COR-L47 (cell line): Measurements from ENCODE around the gene PTGES2.
"Not testable (repeated sequence)": the region's sequence is repeated elsewhere in the genome, so short reads cannot be mapped to it uniquely, and the experiment has no call there.

Source experiments
- DNase-seq: peaks from one replicate; lab custom pipeline; 2025; lab: John Stamatoyannopoulos, UW

The PTGES2 gene

DNA sequence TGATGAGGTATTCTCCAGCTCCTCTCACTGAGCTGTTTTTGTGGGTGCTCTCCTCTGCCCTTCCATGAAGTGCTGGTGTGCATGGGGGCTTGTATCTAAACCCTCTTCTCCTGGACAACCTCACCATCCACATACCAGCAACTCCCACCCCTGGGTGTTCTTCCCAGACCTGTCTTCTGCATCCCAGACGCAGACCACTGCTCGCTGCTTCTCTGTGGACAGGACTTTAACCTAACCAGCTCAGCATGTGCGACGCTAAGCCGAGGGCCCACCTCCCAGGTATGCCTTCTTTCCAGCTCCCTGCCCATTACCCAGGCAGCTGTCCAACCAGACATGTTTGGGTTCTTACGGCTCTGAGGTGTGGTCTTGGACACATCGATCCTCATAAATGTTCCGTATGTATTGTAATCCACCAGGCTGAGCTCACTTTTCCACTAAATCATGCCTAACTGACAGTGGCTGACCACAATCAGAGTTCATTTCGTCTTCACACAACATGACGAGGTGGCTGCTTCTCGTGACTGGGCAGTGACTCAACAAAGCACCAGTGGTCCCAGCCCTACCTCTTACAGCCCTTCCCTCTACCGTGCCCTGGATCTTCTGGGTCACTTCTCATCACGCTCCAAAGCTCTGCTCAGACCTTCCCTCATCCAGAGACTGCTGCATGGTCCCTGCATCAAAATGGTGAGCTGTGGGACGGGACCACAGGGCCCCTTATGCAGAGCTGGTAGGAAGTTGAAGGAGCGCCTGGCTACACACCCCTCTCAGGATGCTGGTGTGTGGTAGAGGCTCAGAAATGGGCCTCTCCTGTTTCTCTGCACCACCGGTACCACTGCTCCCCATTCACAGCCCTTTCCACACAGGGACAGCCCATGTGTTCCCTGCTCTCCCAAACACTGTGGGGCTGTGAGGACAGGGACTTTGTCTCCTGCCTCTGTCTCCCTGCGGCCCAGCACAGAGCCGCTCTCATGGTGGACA lies 9.6 kb upstream of the PTGES2 start:
- no peak for DNase-seq

DNA sequence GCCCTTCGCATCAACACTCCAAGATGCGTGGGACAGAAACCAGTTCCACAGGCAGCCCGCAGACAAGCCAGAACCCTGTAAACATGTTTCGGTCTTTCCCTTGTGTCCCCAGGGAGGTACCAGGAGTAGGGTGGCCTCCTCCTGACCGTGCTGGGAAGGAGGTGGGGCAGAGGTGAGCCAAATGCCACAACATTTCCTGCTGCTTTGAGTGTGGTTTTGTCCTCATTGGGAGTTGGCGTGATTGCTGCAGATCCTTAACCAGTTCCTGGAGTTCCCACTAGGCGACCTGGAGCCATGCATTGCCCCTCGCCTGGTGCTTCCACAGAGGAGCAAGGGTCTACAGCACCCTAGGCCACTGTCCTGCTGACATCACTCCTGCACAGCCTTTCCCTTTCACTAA lies 8.0 kb upstream of the PTGES2 start:
- not testable (repeated sequence) for DNase-seq

DNA sequence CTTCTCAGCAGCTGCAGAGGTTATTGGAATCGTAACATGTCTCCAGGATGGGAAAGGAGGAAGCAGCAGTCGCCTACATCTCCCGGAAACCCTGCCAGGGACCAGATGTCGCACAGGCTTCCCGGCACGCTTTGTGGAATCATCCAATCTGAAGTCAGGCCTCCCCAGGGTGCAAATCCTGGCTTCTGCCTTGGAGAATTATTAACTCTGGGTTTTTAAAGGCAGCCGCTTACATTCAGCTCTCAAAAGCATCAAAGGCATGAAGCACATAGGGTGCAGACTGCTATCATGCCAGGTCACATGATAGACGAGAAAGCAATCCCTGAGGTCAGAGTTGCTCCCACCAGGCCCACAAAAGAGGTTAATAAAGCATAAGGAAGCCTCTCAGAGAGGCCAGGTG lies 4.6 kb upstream of the PTGES2 start:
- DNase-seq, result peak; percentile 18

DNA sequence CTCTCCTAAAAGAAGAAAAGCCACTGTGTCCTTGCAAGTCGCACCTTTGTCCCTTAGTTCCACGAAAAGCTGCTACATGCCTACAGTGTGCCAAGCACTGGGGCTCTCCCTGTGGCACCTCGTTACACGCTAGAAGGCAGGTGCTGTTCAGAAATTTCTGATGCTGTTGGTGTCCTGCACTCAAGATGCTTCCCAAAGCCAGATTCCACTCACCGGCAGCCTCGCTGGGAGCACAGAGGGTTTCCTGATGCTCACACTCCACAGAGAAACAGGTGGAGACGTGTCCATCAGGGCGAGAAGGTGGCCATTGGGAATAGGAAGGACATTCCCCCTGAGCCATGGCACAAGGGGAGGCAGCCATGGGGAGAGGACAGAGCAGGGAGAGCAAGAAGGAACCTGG lies 3.8 kb upstream of the PTGES2 start:
- DNase-seq, result not testable (repeated sequence)

DNA sequence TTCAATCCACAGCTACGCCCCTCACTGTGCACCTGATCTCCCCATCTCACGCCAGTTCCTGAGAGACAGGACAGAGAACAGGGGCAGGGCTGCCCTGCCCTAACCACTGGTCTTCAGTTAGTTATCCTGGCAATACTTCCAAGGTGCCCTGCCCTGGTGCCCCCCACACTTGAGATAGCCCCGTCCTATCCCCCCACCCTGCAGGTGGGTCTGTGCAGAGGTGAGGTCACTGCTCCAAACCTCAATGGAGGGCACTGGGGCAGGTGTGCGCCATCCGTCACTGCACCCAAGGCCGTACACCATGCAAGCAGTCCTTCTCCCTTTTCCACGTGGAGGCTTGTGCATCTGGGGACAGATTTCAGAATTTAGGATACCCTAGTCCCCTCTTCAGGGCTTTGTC lies 3.1 kb upstream of the PTGES2 start:
- DNase-seq, result not testable (repeated sequence)

DNA sequence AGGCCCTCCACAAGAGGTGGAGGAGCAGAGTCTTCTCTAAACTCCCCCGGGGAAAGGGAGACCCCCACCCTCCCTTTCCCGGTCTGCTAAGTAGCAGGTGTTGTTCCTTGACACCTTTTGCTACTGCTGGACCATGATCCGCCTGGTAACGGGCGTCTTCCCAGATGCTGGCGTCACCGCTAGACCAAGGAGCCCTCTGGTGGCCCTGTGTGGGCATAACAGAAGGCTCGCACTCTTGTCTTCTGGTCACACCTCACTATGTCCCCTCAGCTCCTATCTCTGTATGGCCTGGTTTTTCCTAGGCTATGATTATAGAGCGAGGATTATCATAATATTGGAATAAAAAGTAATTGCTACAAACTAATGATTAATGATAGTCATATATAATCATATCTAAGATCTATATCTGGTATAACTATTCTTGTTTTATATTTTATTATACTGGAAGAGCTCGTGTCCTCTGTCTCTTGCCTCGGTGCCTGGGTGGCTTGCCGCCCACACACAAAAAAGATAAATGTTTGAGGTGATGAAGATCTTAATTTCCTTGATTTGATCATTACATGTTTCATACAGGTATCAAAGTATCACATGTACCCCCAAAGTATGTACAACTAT lies 2.6 kb upstream of the PTGES2 start:
- not testable (repeated sequence) for DNase-seq

DNA sequence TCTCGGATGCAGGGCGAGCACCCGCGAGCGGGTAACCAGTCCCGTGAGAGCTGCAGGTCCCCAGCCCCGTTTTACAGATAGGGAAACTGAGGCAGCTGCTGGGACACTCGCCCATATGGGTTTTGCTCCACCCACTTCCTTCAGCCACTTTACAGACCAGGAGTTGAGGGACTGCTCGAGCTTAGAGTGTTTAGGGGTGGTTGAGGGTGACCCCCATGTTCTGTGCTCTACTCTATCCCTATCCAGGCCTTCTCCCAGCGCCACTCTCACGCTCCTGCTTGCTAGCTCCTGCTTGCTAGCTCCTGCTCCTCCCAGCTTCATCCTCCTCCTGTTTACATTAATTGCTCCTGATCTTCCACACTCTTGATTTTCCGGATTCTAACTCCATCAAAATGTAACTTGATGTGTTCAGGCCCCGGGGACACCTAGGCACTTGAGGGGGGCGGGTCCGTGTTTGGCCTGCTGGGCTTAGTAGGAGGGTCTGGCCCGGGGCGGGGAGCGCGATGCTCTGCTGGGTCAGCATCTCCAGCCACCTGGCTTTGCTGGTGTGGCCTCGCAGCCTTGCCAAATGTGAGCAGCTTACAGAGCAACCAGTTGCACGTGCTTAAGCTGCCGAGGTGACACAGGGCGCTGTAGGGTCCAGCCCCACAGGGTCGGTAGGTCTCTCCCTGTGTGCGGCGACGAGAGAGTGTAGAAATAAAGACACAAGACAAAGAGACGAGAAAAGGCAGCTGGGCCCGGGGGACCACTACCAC lies 1.5 kb upstream of the PTGES2 start:
- no peak for DNase-seq

DNA sequence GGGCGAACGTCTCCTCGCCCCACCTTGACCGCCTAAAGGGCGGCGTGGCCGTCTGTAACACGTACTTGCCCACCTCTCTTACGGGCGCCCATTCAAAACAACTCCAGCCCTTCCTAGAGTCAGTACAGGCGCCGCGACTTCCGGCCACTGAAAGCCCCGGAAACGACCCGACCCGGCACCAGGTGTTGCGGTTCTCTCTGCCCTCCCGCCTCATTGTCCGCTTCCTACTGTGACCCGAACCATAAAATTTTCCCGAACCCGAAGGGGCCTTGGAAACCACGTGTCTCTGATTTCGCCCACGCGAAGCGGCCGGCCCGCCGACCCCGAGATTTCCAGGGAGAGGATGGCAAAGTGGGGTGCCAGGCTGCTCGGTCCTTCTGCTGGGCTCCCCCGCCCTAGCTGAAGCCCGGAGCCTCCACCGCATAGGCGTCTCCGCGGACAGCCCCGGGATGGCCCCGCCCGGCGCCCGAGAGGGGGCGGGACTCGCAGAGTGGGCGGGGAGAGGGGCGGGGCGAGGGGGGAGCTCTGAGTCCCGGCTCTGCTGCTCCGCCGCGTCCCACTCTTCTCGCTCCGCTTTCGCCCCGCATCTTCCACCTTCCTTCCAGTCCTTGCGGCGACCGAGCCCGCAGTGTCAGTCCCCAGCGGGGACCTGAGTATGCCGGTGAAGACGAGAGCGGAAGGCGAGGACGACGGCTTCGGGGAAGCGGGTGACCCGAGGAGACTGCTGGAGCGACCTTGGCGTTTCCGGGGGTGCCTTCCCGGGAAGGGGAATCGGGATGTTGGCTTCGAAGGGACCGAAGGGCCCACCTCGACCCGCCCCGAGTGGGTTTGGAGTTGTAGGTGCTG lies 684 bp upstream of the PTGES2 start:
- peak; percentile 90 for DNase-seq

DNA sequence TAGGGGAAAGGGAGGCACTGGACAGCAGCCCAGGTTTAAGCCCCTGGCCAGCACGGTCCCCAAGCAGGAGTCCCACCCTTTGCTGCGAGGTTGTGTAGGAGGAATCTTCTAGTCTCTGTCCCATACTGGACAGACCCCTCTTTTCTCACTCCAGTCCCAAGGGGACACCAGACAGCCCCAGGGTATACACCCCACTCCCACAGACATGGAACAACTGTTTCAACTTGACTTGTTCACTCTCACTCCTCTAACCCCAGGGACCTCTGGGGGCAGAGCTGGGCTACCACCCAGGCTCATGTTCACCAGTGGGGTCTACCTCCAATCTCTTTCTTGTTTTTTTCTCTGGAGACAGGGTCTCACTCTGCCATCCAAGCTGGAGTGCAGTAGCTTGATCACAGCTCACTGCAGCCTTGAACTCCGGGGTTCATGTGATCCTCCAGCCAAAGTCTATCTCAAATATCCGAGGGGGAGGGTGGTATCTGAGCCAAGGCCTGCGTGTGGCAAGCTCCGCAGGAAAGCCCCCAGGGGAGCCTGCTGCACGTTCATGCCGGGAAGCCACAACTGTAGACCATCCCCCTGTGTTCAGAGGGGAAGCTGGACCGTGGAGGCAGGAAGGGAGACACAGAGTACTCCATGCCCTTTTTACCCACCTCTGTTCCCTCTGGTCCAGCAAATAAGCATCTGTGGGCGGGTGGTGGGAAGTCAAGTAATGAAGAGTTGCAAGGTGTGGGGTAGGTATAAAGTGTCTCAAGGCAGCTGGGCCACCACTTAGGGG lies 1.8 kb downstream of the PTGES2 start:
- no peak for DNase-seq

DNA sequence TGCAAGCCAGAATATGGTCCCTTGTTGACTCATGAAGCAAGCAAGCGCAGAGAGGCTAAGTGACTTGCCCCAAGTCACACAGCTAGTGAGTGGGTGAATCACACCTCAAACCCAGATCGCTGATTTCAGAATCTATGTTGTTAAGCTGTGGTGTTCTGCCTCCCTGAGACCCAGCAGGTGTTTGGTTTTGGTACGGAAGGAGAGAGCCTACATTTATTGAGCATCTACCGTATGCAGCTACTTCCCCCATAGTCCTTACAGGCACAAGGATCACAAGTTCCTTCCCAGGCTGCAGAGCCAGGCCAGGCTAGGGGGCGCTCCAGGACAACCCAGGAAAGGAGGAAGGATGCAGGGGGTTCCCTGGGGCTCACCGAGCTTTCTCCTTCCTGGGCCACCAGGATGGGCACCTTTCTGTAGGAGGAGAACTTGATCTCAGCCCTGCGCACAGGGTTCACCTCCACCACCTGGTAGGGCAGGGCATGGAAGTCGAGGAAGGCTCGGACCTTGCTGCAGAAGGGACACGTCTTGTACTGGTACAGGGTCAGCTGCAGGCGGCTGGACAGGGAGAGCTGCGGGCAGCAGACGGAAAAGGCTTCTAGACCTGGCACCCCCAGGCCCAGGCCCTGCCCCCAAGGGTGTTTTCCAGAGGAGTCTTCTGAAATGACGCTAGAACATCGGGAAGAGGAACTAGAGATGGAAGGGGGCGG lies 2.5 kb downstream of the PTGES2 start:
- DNase-seq, result peak; percentile 37

DNA sequence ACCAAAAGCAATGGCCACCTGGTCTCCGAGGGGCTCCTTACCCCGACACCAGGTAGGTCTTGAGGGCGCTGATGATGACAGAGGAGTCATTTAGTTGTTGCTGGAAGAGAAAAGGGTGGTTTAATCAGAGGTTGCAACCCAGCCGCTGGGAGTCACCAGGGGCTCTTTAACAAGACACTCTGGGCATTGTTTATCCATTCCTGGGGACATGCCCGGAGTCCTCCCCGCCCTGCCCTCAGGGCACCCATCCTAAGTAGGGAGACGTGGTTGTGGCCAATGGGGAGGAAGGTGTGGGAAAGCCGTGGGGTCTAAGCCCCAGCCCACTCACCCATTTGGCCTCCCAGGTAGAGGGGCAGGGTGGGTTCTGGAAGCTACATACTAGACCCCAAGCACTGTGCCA lies 3.1 kb downstream of the PTGES2 start:
- DNase-seq, result no peak

DNA sequence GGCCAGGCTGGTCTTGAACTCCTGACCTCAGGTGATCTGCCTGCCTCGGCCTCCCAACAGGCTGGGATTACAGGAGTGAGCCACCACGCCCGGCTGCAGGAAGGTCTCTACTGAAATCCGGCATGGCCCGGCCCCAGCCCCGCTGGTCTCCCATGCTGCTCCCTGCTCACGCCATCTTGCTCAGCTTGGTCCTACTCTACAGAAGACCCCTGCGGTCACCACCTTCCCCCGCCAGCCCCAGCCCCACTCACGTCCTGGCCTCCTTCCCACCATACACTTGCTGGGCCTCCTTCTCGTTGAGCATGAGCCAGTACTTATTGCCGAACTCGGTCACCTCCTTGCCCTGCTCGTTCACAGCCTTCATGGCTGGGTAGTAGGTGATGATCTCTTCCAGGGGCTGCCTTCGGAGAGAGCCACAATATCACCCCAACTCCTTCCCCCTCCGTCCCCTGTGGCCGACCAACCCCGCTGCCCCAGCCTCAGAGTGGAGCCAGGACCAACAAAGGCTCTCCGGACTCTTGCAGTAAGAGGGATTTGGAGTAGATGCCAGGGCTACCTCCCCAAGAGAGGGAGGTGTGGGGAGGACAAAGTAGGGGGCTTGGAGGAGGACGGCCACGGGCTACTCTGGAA lies 4.0 kb downstream of the PTGES2 start:
- DNase-seq, result no peak

DNA sequence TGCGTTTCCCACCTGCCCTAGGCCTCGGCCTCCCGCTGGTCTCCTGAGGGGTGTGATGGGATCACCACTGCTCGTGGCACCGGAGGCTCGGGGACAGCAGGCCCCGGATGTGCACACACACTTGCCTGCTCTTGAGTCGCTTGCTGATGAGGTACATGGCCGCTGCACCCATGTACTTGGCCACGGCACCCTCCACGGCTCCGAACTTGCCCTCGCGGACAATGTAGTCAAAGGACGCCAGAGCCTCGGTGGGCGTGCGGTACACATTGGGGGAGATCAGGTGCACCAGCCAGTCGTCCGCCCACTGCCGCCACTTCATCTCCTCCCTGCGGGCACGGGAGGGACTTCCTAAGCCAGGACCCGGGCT lies 4.7 kb downstream of the PTGES2 start:
- DNase-seq, result no peak

DNA sequence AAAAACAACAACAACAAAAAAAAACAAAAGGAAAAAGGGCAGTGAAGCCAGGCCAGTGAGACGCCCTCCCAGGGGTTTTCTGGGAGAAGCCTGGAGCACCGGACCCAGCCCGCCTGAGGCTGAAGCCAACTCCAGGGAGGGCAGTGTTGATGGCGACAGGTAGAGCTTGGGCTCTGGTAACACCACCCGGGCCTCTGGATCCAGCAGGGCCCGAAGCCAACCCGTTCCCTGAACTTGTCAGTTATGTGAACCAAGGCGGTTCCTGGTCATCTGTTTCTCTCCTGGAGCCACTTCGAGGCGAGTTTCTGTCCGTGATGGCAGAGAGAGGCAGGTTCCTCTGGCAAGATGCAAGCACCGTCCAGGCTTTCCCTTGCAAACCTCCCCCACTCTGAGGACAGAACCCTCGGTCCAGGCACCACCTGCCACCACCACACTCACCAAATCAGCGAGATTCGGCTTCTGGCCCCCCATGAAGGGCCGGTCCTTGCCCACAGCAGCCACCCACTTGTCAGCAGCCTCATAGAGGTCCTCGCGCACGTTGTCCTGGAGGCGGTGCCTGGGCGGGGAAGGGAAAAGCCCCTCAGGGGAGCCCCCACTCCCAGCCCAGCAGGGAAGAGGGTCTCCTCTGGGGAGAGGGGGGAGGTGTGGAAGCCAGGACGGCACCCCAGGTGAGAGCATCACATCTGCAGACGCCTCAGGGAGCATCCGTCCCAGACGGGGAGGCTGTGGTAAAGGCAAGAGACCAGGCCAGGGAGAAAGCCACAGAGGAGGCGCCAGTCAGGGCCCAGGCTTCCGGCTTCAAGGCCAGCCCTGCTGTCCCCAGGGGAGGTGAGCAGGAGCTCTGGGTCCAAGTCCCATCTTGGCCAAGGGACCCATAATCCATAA lies 5.4 kb downstream of the PTGES2 start:
- no peak for DNase-seq

DNA sequence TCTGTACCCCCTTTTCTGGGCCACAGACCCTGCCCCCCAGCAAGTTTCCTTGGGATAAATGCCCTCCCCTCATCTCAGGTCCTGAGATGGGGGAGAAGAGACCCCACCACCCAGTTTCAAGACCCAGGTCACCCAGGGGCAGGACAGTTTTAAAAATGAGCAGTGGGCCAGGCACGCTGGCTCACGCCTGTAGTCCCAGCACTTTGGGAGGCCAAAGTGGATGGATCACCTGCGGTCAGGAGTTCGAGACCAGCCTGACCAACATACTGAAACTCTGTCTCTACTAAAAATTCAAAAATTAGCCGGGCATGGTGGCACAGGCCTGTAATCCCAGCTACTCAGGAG lies 6.1 kb downstream of the PTGES2 start:
- DNase-seq, result no peak

DNA sequence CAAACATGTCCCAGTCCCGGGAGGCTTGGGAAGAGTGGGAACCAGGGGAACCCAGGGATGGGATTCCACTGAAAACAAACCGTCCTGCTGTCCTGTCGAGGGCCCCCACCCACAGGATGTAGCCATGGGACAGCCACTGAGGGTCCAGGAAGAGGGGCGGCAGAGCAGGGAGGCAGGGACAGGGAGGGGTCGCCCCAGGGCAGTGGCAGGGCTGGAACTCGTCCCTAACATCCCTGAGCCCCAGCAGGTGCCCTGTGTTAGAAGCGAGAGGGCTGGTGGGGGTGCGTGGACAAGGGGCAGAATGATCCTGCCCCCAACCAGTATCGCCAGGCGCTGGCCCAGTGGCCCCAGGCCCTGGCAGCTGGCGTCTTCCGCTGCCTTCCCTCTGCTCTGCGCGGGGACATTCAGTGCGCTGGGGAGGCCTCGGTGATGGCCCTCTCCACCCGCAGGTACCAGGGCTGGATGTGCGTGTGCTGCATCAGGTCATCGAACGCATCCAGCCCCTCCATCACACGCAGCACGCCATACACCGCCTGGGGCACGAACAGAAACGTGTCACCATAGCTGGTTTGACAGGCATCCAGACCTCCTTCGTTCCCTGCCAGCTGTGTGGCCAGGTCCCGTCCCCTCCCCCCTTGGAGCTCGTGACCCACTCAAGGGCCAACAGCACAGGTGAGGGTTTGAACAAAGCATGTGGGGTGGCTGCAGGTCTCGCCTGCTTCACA lies 6.6 kb downstream of the PTGES2 start:
- no peak for DNase-seq

DNA sequence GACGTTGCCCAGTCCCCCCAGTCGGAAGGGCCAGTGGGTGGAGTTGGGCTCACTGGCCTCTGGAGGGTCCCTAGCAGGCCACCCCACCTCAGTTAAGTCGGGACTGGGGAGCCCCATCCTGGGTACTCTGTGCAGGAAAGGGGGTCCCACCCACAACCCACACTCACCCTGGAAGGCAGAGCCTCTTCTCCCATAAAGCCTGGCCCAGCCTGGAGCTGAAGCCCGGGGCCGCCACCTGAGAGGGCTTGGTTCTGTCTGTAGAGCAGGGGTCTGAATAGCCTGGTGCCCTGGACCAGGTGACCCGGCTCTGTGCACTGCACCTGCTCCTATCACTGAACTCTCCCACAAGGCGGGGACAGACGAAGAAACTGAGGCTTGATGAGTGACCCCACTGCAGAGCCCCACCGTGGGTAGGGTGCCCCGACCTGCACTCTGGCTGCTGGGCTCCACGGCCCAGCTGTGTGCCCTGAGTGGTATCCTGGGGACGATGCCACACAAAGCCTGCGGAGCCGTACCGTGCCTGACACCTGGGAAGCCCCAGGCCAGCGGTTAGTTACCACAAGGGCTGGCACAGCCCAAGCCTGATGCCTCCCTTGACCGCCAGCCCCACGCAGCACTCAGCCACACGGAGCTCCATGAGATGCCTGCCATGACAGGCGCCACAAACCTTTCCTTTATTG lies 7.3 kb downstream of the PTGES2 start:
- no peak for DNase-seq
